ENCODE results near the gene CAMKK2. TPM values are rescaled to one million over a fixed set of nuclear protein-coding genes. Genes with fewer than 3 reads are reported as not detected.
A peak's percentile ranks its signal among the peaks of the same experiment; 100 is the strongest.

The CAMKK2 gene
- total RNA-seq: 10 to 100 TPM; 10.5 to 22.3 TPM
- 10 to 100 TPM; 18.6 to 26.0 TPM for polyA plus RNA-seq

- Histone ChIP-seq H3K9me3 (ENCODE audit: control insufficient read depth in 4 of 4, low read length in 3 of 4) (no peaks in the 10 kb centered on the region), H3K27me3 (ENCODE audit: control insufficient read depth in 4 of 4, insufficient read depth in 4 of 4, low read length in 3 of 4) (no peaks in the 10 kb centered on the region), H3K4me1 (ENCODE audit: control insufficient read depth in 4 of 4, insufficient read depth in 4 of 4, low read length in 3 of 4) (peaks cover 0 to 27% (median 20%) of the 10 kb centered on the region in 4 donors), H3K4me3 (ENCODE audit: low read depth in 1 of 3, low read length in 3 of 3) (peak within 1 kb of the TSS; percentile 85 to 99 (median 95)), H3K9ac (ENCODE audit: low read depth in 1 of 2, low read length in 2 of 2) (peak within 1 kb of the TSS; percentile 78 to 83), H3K36me3 (ENCODE audit: control insufficient read depth in 4 of 4, insufficient read depth in 3 of 4, low read depth in 1 of 4, low read length in 3 of 4) (peaks cover 0 to 4% (median 0%) of the 10 kb centered on the region in 4 donors), H3K27ac (ENCODE audit: low read depth in 1 of 2, low read length in 2 of 2) (peak within 1 kb of the TSS; percentile 79 to 91)
- DNase-seq (ENCODE audit: low spot score): peak; percentile 84
- TF ChIP-seq TAF1 (conservative IDR thresholded peaks at IDR 0.05) (no peak), HNF4G (IDR thresholded peaks at IDR 0.05) (no peak), RXRA (IDR thresholded peaks at IDR 0.05) (no peak), RAD21 (IDR thresholded peaks at IDR 0.05) (peak in 1 of 2 donors; percentile 11), REST (IDR thresholded peaks at IDR 0.05) (no peak), JUND (IDR thresholded peaks at IDR 0.05) (no peak), HNF4A (conservative IDR thresholded peaks at IDR 0.05) (peak in 1 of 2 donors; percentile 5), GABPA (IDR thresholded peaks at IDR 0.05 in 1 of 2, conservative IDR thresholded peaks at IDR 0.05 in 1 of 2) (no peak), EGR1 (IDR thresholded peaks at IDR 0.05; ENCODE audit: low read depth in 2 of 2) (no peak)
- WGBS: 1% methylated on average over 104 of the region's 104 CpGs
These were observed at the start of gene CAMKK2 for GRCh38 chr12:121296618-121297434. CAMKK2 (minus strand) TSS chr12:121296709; CDS start chr12:121274526, 22,183 bp downstream.

- Histone ChIP-seq H3K4me1 (ENCODE audit: control insufficient read depth in 4 of 4, insufficient read depth in 4 of 4, low read length in 3 of 4) (peaks cover 0 to under 1% (median 0%) of the 10 kb centered on the region in 4 donors), H3K36me3 (ENCODE audit: control insufficient read depth in 4 of 4, insufficient read depth in 3 of 4, low read depth in 1 of 4, low read length in 3 of 4) (peaks cover 5 to 62% (median 44%) of the 10 kb centered on the region in 4 donors), H3K9me3 (ENCODE audit: control insufficient read depth in 4 of 4, low read length in 3 of 4) (no peaks in the 10 kb centered on the region), H3K27ac (ENCODE audit: low read depth in 1 of 2, low read length in 2 of 2) (no peak overlapping the region), H3K9ac (ENCODE audit: low read depth in 1 of 2, low read length in 2 of 2) (no peak overlapping the region), H3K27me3 (ENCODE audit: control insufficient read depth in 4 of 4, insufficient read depth in 4 of 4, low read length in 3 of 4) (no peaks in the 10 kb centered on the region), H3K4me3 (ENCODE audit: low read depth in 1 of 3, low read length in 3 of 3) (no peak overlapping the region)
- WGBS: 81% methylated on average over 4 of the region's 4 CpGs
- TF ChIP-seq JUND (IDR thresholded peaks at IDR 0.05) (no peak), HNF4A (conservative IDR thresholded peaks at IDR 0.05) (no peak), TAF1 (conservative IDR thresholded peaks at IDR 0.05) (no peak), GABPA (IDR thresholded peaks at IDR 0.05 in 1 of 2, conservative IDR thresholded peaks at IDR 0.05 in 1 of 2) (no peak), ZBTB33 (IDR thresholded peaks at IDR 0.05) (no peak), NR2F2 (IDR thresholded peaks at IDR 0.05) (no peak), FOXA1 (IDR thresholded peaks at IDR 0.05) (no peak), YY1 (IDR thresholded peaks at IDR 0.05) (no peak), RXRA (IDR thresholded peaks at IDR 0.05) (no peak), EGR1 (IDR thresholded peaks at IDR 0.05; ENCODE audit: low read depth in 2 of 2) (no peak), REST (IDR thresholded peaks at IDR 0.05) (no peak), HNF4G (IDR thresholded peaks at IDR 0.05) (no peak), SP1 (IDR thresholded peaks at IDR 0.05) (no peak), RAD21 (IDR thresholded peaks at IDR 0.05) (no peak), FOXA2 (IDR thresholded peaks at IDR 0.05) (no peak)
- no peak for DNase-seq (ENCODE audit: low spot score)
These were observed 48.8 kb upstream of the CAMKK2 start for GRCh38 chr12:121345151-121345815.

Data from liver (tissue), 9 donors.